SU-DHL-6 (cell line): ENCODE measurements around the gene LRRC8E.

ENCODE experiments used
- H2AFZ ChIP-seq: fragments of 200-600 bp; sonication (generic); 2 replicates; pipeline ENCODE4 v1.6.1; 2014; ENCODE audit warnings: low read depth, mild to moderate bottlenecking, moderate library complexity, mixed read lengths, antibody characterized with exemption, low read length; ENCODE audit not compliant: severe bottlenecking
- H3F3A ChIP-seq: fragments of 200-600 bp; shearing (Covaris generic); 2 replicates; pipeline ENCODE4 v1.6.0; 2016; ENCODE audit warnings: antibody characterized with exemption, mild to moderate bottlenecking; ENCODE audit not compliant: insufficient read depth
- H3K27ac ChIP-seq: fragments of 200-600 bp; sonication (generic); 2 replicates; pipeline ENCODE4 v1.5.1; 2016; ENCODE audit warnings: low read depth, mild to moderate bottlenecking, low read length, moderate library complexity, mixed read lengths
- H3K27me3 ChIP-seq: fragments of 200-600 bp; sonication (generic), shearing (Covaris generic); 2 replicates; pipeline ENCODE4 v1.6.0; 2014; ENCODE audit warnings: mild to moderate bottlenecking, low read length
- H3K36me3 ChIP-seq: fragments of 200-600 bp; sonication (generic); 2 replicates; pipeline ENCODE4 v1.6.1; 2014; ENCODE audit warnings: mild to moderate bottlenecking, low read length, mixed read lengths
- H3K4me2 ChIP-seq: fragments of 300-600, 200-600 bp; shearing (Covaris generic), sonication (generic); 2 replicates; pipeline ENCODE4 v1.6.0; 2014; ENCODE audit warnings: low read length, low read depth, mild to moderate bottlenecking; ENCODE audit not compliant: poor library complexity, severe bottlenecking
- H3K4me3 ChIP-seq: fragments of 200-600 bp; sonication (generic); 2 replicates; pipeline ENCODE4 v1.5.1; 2014; ENCODE audit warnings: antibody characterized with exemption, low read length, mild to moderate bottlenecking, mixed read lengths; ENCODE audit not compliant: insufficient read depth, poor library complexity, severe bottlenecking
- H3K79me2 ChIP-seq: fragments of 200-600 bp; sonication (generic); 2 replicates; pipeline ENCODE4 v1.6.1; 2014; ENCODE audit warnings: mild to moderate bottlenecking, low read length, moderate library complexity; ENCODE audit not compliant: insufficient read depth
- H3K9ac ChIP-seq: fragments of 200-600 bp; sonication (generic); 2 replicates; pipeline ENCODE4 v1.7.0; 2014; ENCODE audit warnings: mild to moderate bottlenecking, low read length
- H3K9me2 ChIP-seq: fragments of 200-600 bp; sonication (generic); replicated peaks from 2 replicates; pipeline ENCODE4 v1.6.1; 2014; ENCODE audit warnings: low read length; ENCODE audit not compliant: insufficient read depth
- H3K9me3 ChIP-seq: fragments of 200-600 bp; sonication (generic); 2 replicates; pipeline ENCODE4 v1.6.1; 2014; ENCODE audit warnings: low read length, mixed read lengths; ENCODE audit not compliant: insufficient read depth
- H4K20me1 ChIP-seq: fragments of 200-600 bp; sonication (generic); 2 replicates; pipeline ENCODE4 v1.6.1; 2014; ENCODE audit warnings: low read depth, mild to moderate bottlenecking, antibody characterized with exemption, low read length, moderate library complexity, mixed read lengths
- CTCF ChIP-seq: fragments of 200-600 bp; sonication (generic); IDR thresholded peaks from one replicate; pipeline ENCODE4 v1.5.1; 2017; ENCODE audit warnings: antibody characterized with exemption, mild to moderate bottlenecking, low read length, moderate library complexity; ENCODE audit not compliant: insufficient read depth, poor library complexity, severe bottlenecking
- EZH2phosphoT487 ChIP-seq: fragments of 200-600 bp; sonication (generic), shearing (Covaris generic); conservative IDR thresholded peaks from 2 replicates; pipeline ENCODE4 v1.6.1; 2018; ENCODE audit warnings: mild to moderate bottlenecking, antibody characterized with exemption, low read length, moderate library complexity, mixed read lengths

The LRRC8E gene

GRCh38 chr19:7844405-7844804, 43.9 kb upstream of the LRRC8E start:
- no peaks in the 10 kb centered on the region for H3K36me3 ChIP-seq
- H3K27me3 ChIP-seq = no peaks in the 10 kb centered on the region
- no peak overlapping the region for H3K4me2 ChIP-seq
- no peaks in the 10 kb centered on the region for H3F3A ChIP-seq
- H4K20me1 ChIP-seq = no peaks in the 10 kb centered on the region
- no peak overlapping the region for H2AFZ ChIP-seq
- H3K9ac ChIP-seq = no peak overlapping the region
- TF ChIP-seq EZH2phosphoT487 = no peak
- TF ChIP-seq CTCF = no peak
- H3K9me3 ChIP-seq = 0 out of 2 replicates have a peak, but pooled peaks cover 5% of the 10 kb centered on the region
- H3K9me2 ChIP-seq = no peaks in the 10 kb centered on the region
- H3K4me3 ChIP-seq = no peak overlapping the region
- no peak overlapping the region for H3K27ac ChIP-seq
- H3K79me2 ChIP-seq = no peaks in the 10 kb centered on the region

GRCh38 chr19:7844951-7845350, 43.4 kb upstream of the LRRC8E start:
- no peak overlapping the region for H2AFZ ChIP-seq
- TF ChIP-seq EZH2phosphoT487 (no peak), CTCF (no peak)
- no peak overlapping the region for H3K4me2 ChIP-seq
- no peaks in the 10 kb centered on the region for H3K27me3 ChIP-seq
- no peaks in the 10 kb centered on the region for H4K20me1 ChIP-seq
- no peak overlapping the region for H3K9ac ChIP-seq
- H3K79me2 ChIP-seq = no peaks in the 10 kb centered on the region
- no peaks in the 10 kb centered on the region for H3K36me3 ChIP-seq
- H3K27ac ChIP-seq = no peak overlapping the region
- H3K9me3 ChIP-seq = 0 out of 2 replicates have a peak, but pooled peaks cover 5% of the 10 kb centered on the region
- H3K9me2 ChIP-seq = no peaks in the 10 kb centered on the region
- no peak overlapping the region for H3K4me3 ChIP-seq
- no peaks in the 10 kb centered on the region for H3F3A ChIP-seq

GRCh38 chr19:7845390-7846154, 42.7 kb upstream of the LRRC8E start:
- no peaks in the 10 kb centered on the region for H3K9me2 ChIP-seq
- no peaks in the 10 kb centered on the region for H3F3A ChIP-seq
- H3K4me3 ChIP-seq = no peak overlapping the region
- H3K4me2 ChIP-seq = no peak overlapping the region
- no peak for TF ChIP-seq CTCF
- no peak for TF ChIP-seq EZH2phosphoT487
- H3K79me2 ChIP-seq = no peaks in the 10 kb centered on the region
- no peak overlapping the region for H3K9ac ChIP-seq
- no peaks in the 10 kb centered on the region for H4K20me1 ChIP-seq
- 0 out of 2 replicates have a peak, but pooled peaks cover 5% of the 10 kb centered on the region for H3K9me3 ChIP-seq
- no peak overlapping the region for H2AFZ ChIP-seq
- no peaks in the 10 kb centered on the region for H3K27me3 ChIP-seq
- H3K27ac ChIP-seq = no peak overlapping the region
- H3K36me3 ChIP-seq = no peaks in the 10 kb centered on the region
